Thymus (tissue), 11 donors: Measurements from ENCODE around the gene GJA3. TPM values are rescaled to one million over a fixed set of nuclear protein-coding genes. Genes with fewer than 3 reads are reported as not detected.

ENCODE experiments used
- DNase-seq, 9 donors: peaks; one replicate each; pipeline ENCODE4 v3.0.0-alpha.2; 2013; ENCODE audit warnings: low spot score in 9 of 9, low read depth in 6 of 9, missing footprints in 1 of 9
- H3K27ac ChIP-seq, 2 donors: one replicate each; pipeline ENCODE4 v1.5.1; 2013; ENCODE audit warnings: control low read depth in 1 of 2, low read depth in 1 of 2, low read length in 1 of 2, mild to moderate bottlenecking in 1 of 2, moderate library complexity in 1 of 2
- H3K27me3 ChIP-seq, 2 donors: one replicate each; pipeline ENCODE4 v1.5.1; 2013; ENCODE audit warnings: low read length in 1 of 2; ENCODE audit not compliant: control insufficient read depth in 2 of 2, insufficient read depth in 1 of 2
- H3K36me3 ChIP-seq, 2 donors: one replicate each; pipeline ENCODE4 v1.5.1; 2013; ENCODE audit warnings: low read length in 1 of 2, mild to moderate bottlenecking in 1 of 2, moderate library complexity in 1 of 2; ENCODE audit not compliant: control insufficient read depth in 2 of 2, insufficient read depth in 2 of 2
- H3K4me1 ChIP-seq, 2 donors: one replicate each; pipeline ENCODE4 v1.5.1; 2013; ENCODE audit warnings: low read length in 2 of 2; ENCODE audit not compliant: control insufficient read depth in 2 of 2, insufficient read depth in 2 of 2
- H3K4me3 ChIP-seq, 2 donors: one replicate each; pipeline ENCODE4 v1.5.1; 2013; ENCODE audit warnings: low read length in 2 of 2, control low read depth in 1 of 2, mild to moderate bottlenecking in 1 of 2
- H3K9me3 ChIP-seq, 2 donors: one replicate each; pipeline ENCODE4 v1.5.1; 2013; ENCODE audit warnings: low read length in 1 of 2, mild to moderate bottlenecking in 1 of 2; ENCODE audit not compliant: control insufficient read depth in 2 of 2, insufficient read depth in 1 of 2
- WGBS: extraction: QIAGEN DNeasy Blood & Tissue Kit; methylation state at CpG from one replicate; pipeline ENCODE4 v1.1.7; 2013; 5-methylcytosine and 5-hydroxymethylcytosine counted together
- polyA plus RNA-seq: library from polyadenylated mRNA; stranded (reverse); fragments of 200-250 nt; gene quantifications from one replicate; pipeline ENCODE4 v1.2.3, GENCODE V29; 2013
- total RNA-seq: library from RNA; stranded (reverse); fragments of 120-200 nt; gene quantifications from one replicate; pipeline ENCODE4 v1.2.4, GENCODE V29; 2013
- donor health status: healthy.

Gene GJA3
- total and polyA plus RNA-seq, 2 donors, result under 0.01 to 0.14 TPM

DNA sequence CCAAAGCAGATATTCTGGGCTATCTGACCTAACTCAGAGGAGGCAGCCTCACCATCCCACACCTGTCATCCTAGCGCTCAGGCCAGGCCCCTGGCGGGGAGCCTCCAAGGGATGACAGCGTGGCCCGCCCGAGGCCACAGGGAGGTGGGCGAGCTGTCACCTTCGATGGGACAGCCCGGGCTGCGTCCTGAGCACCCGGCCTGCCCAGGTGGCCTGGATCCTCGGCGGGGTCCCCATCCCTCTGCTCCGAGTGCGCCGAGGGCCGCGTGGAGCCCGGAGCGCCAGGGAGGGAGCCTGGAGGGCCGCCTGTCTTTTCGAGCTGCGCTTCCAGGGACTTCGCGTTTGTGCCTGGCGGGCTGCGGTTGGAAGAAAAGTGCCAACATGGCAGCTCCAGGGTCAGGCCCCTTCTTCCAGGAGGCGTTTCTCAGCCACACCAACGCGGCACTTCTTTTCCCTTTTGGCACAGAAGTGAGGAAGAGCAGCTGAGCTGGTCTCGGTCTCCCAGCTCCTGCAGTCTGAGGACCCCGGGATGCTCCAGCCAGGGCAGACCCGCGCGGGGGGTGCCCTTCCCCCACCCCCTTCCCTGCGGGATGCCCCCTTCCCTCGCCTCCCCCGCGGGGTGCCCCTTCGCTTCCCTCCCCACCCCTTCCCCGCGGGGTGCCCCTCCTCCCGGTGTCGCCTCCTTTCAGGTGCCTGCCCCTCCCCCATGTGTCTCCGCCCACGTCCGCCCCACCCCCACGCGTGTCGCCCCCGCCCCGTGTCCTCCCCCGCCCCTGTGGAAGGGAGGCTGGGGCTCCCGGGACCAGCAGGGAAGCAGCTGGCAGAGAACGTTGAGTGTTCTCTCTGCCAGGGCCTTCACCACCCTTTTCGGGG lies 42.3 kb downstream of the GJA3 start:
- H3K4me1 ChIP-seq, result peaks cover 8 to 18% of the 10 kb centered on the region in 2 donors
- no peaks in the 10 kb centered on the region for H3K36me3 ChIP-seq
- H3K4me3 ChIP-seq, result peak overlapping the region; percentile 48 to 49
- 5% methylated on average over 55 of the region's 55 CpGs for WGBS
- peaks cover 0 to 23% of the 10 kb centered on the region in 2 donors for H3K27me3 ChIP-seq
- no peaks in the 10 kb centered on the region for H3K9me3 ChIP-seq
- DNase-seq, result peak in 5 of 9 donors; percentile 22 to 65 (median 55)
- H3K27ac ChIP-seq, result peak overlapping the region; percentile 19 to 72

GRCh38 chr13:20116213-20116612 lies 44.6 kb downstream of the GJA3 start:
- 98% methylated on average over 6 of the region's 6 CpGs for WGBS
- H3K4me3 ChIP-seq, result no peak overlapping the region
- DNase-seq, result no peak
- H3K4me1 ChIP-seq, result peaks cover 5 to 15% of the 10 kb centered on the region in 2 donors
- no peaks in the 10 kb centered on the region for H3K36me3 ChIP-seq
- peaks cover 0 to 17% of the 10 kb centered on the region in 2 donors for H3K27me3 ChIP-seq
- H3K9me3 ChIP-seq, result no peaks in the 10 kb centered on the region
- H3K27ac ChIP-seq, result no peak overlapping the region

DNA sequence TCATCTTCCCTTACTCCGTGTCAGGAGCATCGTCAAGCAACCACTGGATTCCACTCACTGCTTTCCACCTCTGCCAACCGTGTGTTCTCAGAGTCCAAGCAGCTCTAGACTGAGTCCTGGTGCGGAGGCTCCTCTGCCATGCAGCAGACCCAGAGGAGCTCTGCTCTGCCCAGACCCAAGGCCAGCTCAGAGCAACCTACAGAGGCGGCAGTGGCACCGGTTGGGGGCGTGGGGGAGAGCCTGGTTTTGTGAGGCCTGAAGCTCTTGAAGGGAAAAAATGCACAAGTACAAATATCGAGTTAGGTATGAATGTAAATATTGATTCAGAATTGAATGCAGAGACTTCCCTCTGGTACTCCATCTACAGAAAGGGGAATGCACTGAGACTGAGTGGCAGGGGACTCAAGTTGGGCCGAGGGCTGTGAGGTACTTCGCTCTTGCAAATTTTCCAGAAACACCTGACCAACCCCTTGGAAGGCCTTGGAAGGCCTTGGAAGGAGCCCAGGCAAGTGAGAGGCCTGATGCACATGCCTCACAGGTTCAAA lies 46.7 kb downstream of the GJA3 start:
- Histone ChIP-seq H3K27me3 (peaks cover 0 to 17% of the 10 kb centered on the region in 2 donors), H3K4me3 (no peak overlapping the region), H3K36me3 (no peaks in the 10 kb centered on the region), H3K9me3 (no peaks in the 10 kb centered on the region), H3K4me1 (peaks cover 0 to 5% of the 10 kb centered on the region in 2 donors), H3K27ac (no peak overlapping the region)
- DNase-seq, result no peak
- 88% methylated on average over 10 of the region's 10 CpGs for WGBS

DNA sequence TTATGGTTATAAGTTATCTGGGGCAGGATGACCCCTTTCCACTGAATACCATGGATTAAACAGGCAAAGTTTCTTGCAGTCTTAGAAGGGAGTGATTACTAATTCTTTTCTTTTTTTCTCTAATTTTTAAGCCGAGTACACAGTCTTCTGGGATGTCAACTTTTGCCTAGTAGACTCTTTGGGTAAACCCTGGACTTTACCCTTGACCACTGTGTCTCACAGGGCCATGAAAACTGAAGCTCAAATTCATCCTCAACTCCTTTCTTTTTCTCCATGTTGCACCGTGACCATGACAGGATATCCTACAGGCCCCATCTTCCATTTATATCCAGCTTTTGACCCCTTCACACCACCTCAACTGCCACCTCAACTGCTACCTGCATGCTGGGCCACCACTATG lies 51.8 kb downstream of the GJA3 start:
- H3K27ac ChIP-seq, result no peak overlapping the region
- H3K4me3 ChIP-seq, result no peak overlapping the region
- H3K27me3 ChIP-seq, result peaks cover 0 to 10% of the 10 kb centered on the region in 2 donors
- no peaks in the 10 kb centered on the region for H3K4me1 ChIP-seq
- DNase-seq, result no peak
- H3K36me3 ChIP-seq, result no peaks in the 10 kb centered on the region
- H3K9me3 ChIP-seq, result no peaks in the 10 kb centered on the region
- WGBS, result 95% methylated on average over 2 of the region's 2 CpGs

DNA sequence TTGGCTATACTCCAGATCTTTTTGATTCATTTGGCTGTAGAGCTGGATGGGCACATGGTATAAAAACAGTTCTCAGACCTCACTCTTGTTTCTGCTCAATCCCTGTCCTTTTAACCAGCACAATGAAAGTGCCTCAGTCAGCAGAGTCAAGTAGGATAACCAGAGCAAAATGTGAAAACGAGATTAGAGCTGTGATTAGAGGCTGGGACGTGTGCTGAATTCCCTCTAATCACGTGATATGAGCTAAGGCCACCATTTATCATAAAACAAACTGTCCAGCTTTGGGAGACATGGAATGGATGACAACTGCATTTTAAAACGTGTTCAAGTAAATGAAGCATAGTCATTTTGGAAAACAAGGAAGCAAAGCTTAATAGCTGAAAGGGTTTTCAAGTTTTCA lies 54.1 kb downstream of the GJA3 start:
- WGBS, result 66% methylated on average over 4 of the region's 4 CpGs
- peaks cover 0 to 18% of the 10 kb centered on the region in 2 donors for H3K27me3 ChIP-seq
- H3K9me3 ChIP-seq, result no peaks in the 10 kb centered on the region

DNA sequence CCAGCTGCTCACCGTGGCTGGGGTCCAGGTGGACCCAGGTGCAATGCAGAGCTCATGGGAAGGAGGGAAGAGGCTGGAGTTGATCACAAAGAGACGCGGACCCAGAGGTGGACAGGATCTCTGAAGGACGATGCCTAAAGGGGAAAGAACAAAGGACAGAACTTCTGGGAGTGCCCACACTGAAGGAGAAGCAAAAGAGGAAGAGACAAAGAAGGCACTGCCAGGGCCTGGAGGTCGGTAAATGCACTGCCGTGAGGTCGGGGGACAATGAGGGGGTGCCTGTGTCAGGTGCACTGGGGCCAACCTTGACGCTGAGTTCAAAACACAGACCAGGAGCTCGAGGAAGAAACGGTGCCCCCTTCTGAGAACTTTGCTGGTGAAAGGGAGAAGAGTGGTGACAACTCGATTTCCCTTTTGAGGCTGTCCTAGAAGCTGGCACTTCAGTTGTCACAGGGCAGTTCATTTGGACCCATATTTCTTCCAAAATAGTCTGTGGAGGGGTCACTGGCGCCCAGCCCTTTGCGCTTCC lies 55.6 kb downstream of the GJA3 start:
- Histone ChIP-seq H3K4me1 (no peaks in the 10 kb centered on the region), H3K36me3 (no peaks in the 10 kb centered on the region), H3K27me3 (peaks cover 0 to 24% of the 10 kb centered on the region in 2 donors), H3K4me3 (no peak overlapping the region), H3K27ac (no peak overlapping the region), H3K9me3 (no peaks in the 10 kb centered on the region)
- 93% methylated on average over 13 of the region's 13 CpGs for WGBS
- DNase-seq, result no peak

More for the DNA sequence above, 54.1 kb downstream of the GJA3 start:
- no peak overlapping the region for H3K27ac ChIP-seq
- H3K4me1 ChIP-seq, result no peaks in the 10 kb centered on the region
- no peak overlapping the region for H3K4me3 ChIP-seq
- H3K36me3 ChIP-seq, result no peaks in the 10 kb centered on the region
- no peak for DNase-seq

- Histone ChIP-seq H3K4me3 (no peak overlapping the region), H3K27me3 (peaks cover 2 to 35% of the 10 kb centered on the region in 2 donors), H3K27ac (no peak overlapping the region), H3K9me3 (no peaks in the 10 kb centered on the region), H3K36me3 (no peaks in the 10 kb centered on the region), H3K4me1 (no peaks in the 10 kb centered on the region)
- no peak for DNase-seq
- 41% methylated on average over 9 of the region's 9 CpGs for WGBS
These were observed 58.2 kb downstream of the GJA3 start for GRCh38 chr13:20102525-20103180.

DNA sequence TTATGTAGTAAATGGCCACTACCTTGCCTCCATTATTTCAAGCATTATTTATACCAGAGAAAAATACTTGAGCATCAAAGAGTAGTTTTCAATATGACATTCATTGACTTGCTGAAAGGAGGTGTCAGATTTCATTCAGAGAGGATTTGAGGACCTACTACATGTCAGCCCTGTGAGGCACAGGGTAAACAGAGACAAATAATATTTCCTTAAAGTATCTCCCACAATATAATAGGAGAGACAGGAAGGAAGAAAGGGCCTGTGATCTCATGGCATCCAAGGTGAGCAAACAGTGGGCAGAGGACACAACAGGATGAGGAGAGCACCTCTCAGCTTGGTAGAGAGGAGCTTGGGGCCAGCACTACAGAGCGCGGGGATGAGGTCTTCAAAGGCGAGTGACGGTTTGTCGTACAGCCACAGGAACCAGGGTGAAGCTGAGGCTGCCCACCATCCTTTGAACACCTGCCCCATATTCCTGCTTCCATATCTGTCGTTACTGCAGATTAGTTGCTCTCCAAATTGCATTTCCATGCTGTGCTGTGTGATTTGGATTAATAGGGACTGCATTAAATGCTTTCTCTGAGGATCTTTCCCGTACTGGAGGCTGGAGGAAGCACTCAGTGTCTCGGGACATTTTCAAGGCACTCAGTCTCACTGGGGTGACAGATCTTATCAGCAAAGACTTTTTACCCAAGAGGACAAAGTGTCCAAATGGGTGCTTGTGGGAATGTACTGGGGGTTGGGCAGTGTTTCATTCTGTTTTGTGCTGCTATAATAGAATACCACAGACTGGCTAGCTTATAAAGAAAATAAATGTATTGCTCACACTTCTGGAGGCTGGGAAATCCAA lies 59.2 kb downstream of the GJA3 start:
- H3K4me3 ChIP-seq, result no peak overlapping the region
- no peak for DNase-seq
- no peak overlapping the region for H3K27ac ChIP-seq
- no peaks in the 10 kb centered on the region for H3K9me3 ChIP-seq
- 62% methylated on average over 8 of the region's 8 CpGs for WGBS
- H3K27me3 ChIP-seq, result peaks cover 2 to 35% of the 10 kb centered on the region in 2 donors
- no peaks in the 10 kb centered on the region for H3K36me3 ChIP-seq
- H3K4me1 ChIP-seq, result no peaks in the 10 kb centered on the region
